HEK293 (cell line): ENCODE measurements around the gene CYP27A1.

ENCODE experiments used
- CTCF ChIA-PET: fragments of 350-600 bp; formaldehyde crosslinking; extraction: SDS; loops from one replicate; lab custom pipeline; 2021; ENCODE audit warnings: antibody characterized with exemption; lab: Yijun Ruan, JAX
- POLR2A ChIA-PET: fragments of 300-600 bp; formaldehyde crosslinking; extraction: SDS; loops from one replicate; lab custom pipeline; 2020; ENCODE audit warnings: antibody characterized with exemption, inconsistent platforms; lab: Yijun Ruan, JAX
- H3K27ac ChIP-seq: fragments of 200-500 bp; sonication (Bioruptor generic); 2 replicates; pipeline ENCODE4 v1.5.1; 2014; ENCODE audit warnings: low read depth, low read length, control low read depth, inconsistent platforms; ENCODE audit errors: extremely low read depth
- H3K36me3 ChIP-seq, 2 experiments: fragments of 200-500 bp in 1 of 2; sonication (Bioruptor generic) in 1 of 2; 1 replicate in 1 of 2; 2 replicates in 1 of 2; pipeline ENCODE4 v1.5.1; 2014 to 2017; ENCODE audit warnings: inconsistent platforms in 2 of 2, low read length in 2 of 2; ENCODE audit not compliant: control insufficient read depth in 2 of 2, insufficient read depth in 1 of 2
- H3K4me1 ChIP-seq: fragments of 200-500 bp; sonication (Bioruptor generic); 2 replicates; pipeline ENCODE4 v1.5.1; 2014; ENCODE audit warnings: mild to moderate bottlenecking, low read length, inconsistent platforms; ENCODE audit not compliant: control insufficient read depth, insufficient read depth
- H3K4me3 ChIP-seq: 2 replicates; pipeline ENCODE4 v1.5.1; 2011; ENCODE audit warnings: low read depth, mild to moderate bottlenecking, control low read depth, low read length, moderate library complexity
- H3K9me3 ChIP-seq: fragments of 200-500 bp; sonication (Bioruptor generic); 2 replicates; pipeline ENCODE4 v1.5.1; 2014; ENCODE audit warnings: low read depth, low read length, inconsistent platforms; ENCODE audit not compliant: control insufficient read depth, insufficient read depth
- GLIS1 ChIP-seq: fragments of 450-650 bp; formaldehyde crosslinking; IDR thresholded peaks from 2 replicates; pipeline ENCODE4 v1.5.1; 2016; ENCODE audit warnings: missing biosample characterization, missing genetic modification characterization
- GLIS2 ChIP-seq: fragments of 450-650 bp; formaldehyde crosslinking; IDR thresholded peaks from 2 replicates; pipeline ENCODE4 v1.5.1; 2016; ENCODE audit warnings: missing biosample characterization, missing genetic modification characterization
- INSM2 ChIP-seq: fragments of 450-650 bp; formaldehyde crosslinking; IDR thresholded peaks from 2 replicates; pipeline ENCODE4 v1.5.1; 2016; ENCODE audit warnings: missing biosample characterization, missing genetic modification characterization
- KLF1 ChIP-seq: fragments of 450-650 bp; formaldehyde crosslinking; IDR thresholded peaks from 2 replicates; pipeline ENCODE4 v1.5.1; 2016; ENCODE audit warnings: missing biosample characterization, missing genetic modification characterization
- KLF8 ChIP-seq: fragments of 450-650 bp; formaldehyde crosslinking; IDR thresholded peaks from 2 replicates; pipeline ENCODE4 v1.5.1; 2016; ENCODE audit warnings: missing biosample characterization, missing genetic modification characterization
- MYNN ChIP-seq: fragments of 450-650 bp; formaldehyde crosslinking; IDR thresholded peaks from 2 replicates; pipeline ENCODE4 v1.5.1; 2016; ENCODE audit warnings: missing biosample characterization, missing genetic modification characterization, borderline replicate concordance
- PRDM10 ChIP-seq: fragments of 450-650 bp; formaldehyde crosslinking; IDR thresholded peaks from 2 replicates; pipeline ENCODE4 v1.5.1; 2016; ENCODE audit warnings: missing biosample characterization, missing genetic modification characterization
- ZBTB20 ChIP-seq: fragments of 450-650 bp; formaldehyde crosslinking; IDR thresholded peaks from 2 replicates; pipeline ENCODE4 v1.5.1; 2016; ENCODE audit warnings: missing biosample characterization, missing genetic modification characterization
- ZBTB26 ChIP-seq: fragments of 450-650 bp; formaldehyde crosslinking; optimal IDR thresholded peaks from 2 replicates; pipeline ENCODE3; 2016; ENCODE audit warnings: missing biosample characterization, mild to moderate bottlenecking, missing genetic modification characterization
- ZBTB8A ChIP-seq: fragments of 450-650 bp; formaldehyde crosslinking; IDR thresholded peaks from 2 replicates; pipeline ENCODE4 v1.5.1; 2016; ENCODE audit warnings: missing biosample characterization, missing genetic modification characterization
- ZFP37 ChIP-seq: fragments of 450-650 bp; formaldehyde crosslinking; IDR thresholded peaks from 2 replicates; pipeline ENCODE4 v1.5.1; 2016; ENCODE audit warnings: missing biosample characterization, missing genetic modification characterization
- ZIC2 ChIP-seq: fragments of 450-650 bp; formaldehyde crosslinking; IDR thresholded peaks from 2 replicates; pipeline ENCODE4 v1.5.1; 2016; ENCODE audit warnings: missing biosample characterization, missing genetic modification characterization
- ZNF146 ChIP-seq: fragments of 450-650 bp; formaldehyde crosslinking; IDR thresholded peaks from 2 replicates; pipeline ENCODE4 v1.5.1; 2016; ENCODE audit warnings: missing biosample characterization, missing genetic modification characterization
- ZNF266 ChIP-seq: fragments of 450-650 bp; formaldehyde crosslinking; IDR thresholded peaks from 2 replicates; pipeline ENCODE4 v1.5.1; 2016; ENCODE audit warnings: missing biosample characterization, missing genetic modification characterization, low read depth
- ZNF335 ChIP-seq: fragments of 450-650 bp; formaldehyde crosslinking; conservative IDR thresholded peaks from 2 replicates; pipeline ENCODE4 v1.5.1; 2016; ENCODE audit warnings: missing biosample characterization, missing genetic modification characterization
- ZNF585B ChIP-seq: fragments of 450-650 bp; formaldehyde crosslinking; IDR thresholded peaks from 2 replicates; pipeline ENCODE4 v1.5.1; 2016; ENCODE audit warnings: missing biosample characterization, missing genetic modification characterization
- ZNF600 ChIP-seq: fragments of 450-650 bp; formaldehyde crosslinking; IDR thresholded peaks from 2 replicates; pipeline ENCODE4 v1.5.1; 2016; ENCODE audit warnings: missing biosample characterization, missing genetic modification characterization
- ZNF629 ChIP-seq: fragments of 450-650 bp; formaldehyde crosslinking; IDR thresholded peaks from 2 replicates; pipeline ENCODE4 v1.5.1; 2017; ENCODE audit warnings: missing biosample characterization, missing genetic modification characterization
- ZNF658 ChIP-seq: fragments of 450-650 bp; formaldehyde crosslinking; IDR thresholded peaks from 2 replicates; pipeline ENCODE4; 2016; ENCODE audit warnings: missing biosample characterization, missing genetic modification characterization
- ZNF768 ChIP-seq: fragments of 450-650 bp; formaldehyde crosslinking; IDR thresholded peaks from 2 replicates; pipeline ENCODE4 v1.5.1; 2018; ENCODE audit warnings: missing biosample characterization, mild to moderate bottlenecking, missing genetic modification characterization
- ZNF777 ChIP-seq: fragments of 450-650 bp; formaldehyde crosslinking; IDR thresholded peaks from 2 replicates; pipeline ENCODE4 v1.5.1; 2017; ENCODE audit warnings: missing biosample characterization, missing genetic modification characterization, borderline replicate concordance
- ZSCAN16 ChIP-seq: fragments of 450-650 bp; formaldehyde crosslinking; IDR thresholded peaks from 2 replicates; pipeline ENCODE4 v1.5.1; 2016; ENCODE audit warnings: missing biosample characterization, missing genetic modification characterization

CYP27A1 gene

DNA sequence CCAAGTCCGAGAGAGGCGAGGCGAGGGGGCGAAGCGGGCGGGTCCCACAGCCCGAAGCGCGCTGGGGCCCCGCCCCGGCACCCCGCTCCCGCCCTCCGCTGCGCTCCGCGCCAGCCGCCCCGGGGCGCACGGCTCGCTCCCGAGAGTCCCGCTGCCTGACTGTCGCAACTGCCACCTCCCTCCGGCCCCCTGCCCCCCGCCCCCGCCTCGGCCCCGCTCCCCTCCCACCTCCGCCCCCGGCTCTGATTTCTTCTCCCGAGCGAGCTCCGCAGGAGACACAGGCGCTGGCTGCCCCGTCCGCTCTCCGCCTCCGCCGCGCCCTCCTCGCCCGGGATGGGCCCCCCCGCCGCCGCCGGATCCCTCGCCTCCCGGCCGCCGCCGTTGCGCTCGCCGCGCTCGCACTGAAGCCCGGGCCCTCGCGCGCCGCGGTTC lies 77.6 kb downstream of the CYP27A1 start, which contains the start of gene WNT6:
Gene WNT6 (plus strand): TSS at position 250 of the 432 bp plus-strand sequence. CDS start 233 bp downstream, outside the sequence.
- peak within 1 kb of the TSS; percentile 47; the same call in 1 of the 2 replicates for H3K27ac ChIP-seq
- ChIA-PET CTCF (interaction anchor here (1.1 to 10.4 kb wide), 6 partner anchors 10 to 121 kb away, joined by 3 to 115 read pairs (median 10); no protein-coding TSS in a partner anchor), POLR2A (interaction anchor here (0.5 to 0.6 kb wide), 2 partner anchors 39 to 257 kb away, joined by 3 to 5 read pairs; no protein-coding TSS in a partner anchor)
- no peaks in the 10 kb centered on the region for H3K36me3 ChIP-seq
- H3K9me3 ChIP-seq: no peaks in the 10 kb centered on the region
- TF ChIP-seq ZNF777 (tag by site-specific recombination) (no peak), ZNF266 (tag by site-specific recombination) (no peak), ZSCAN16 (tag by site-specific recombination) (no peak)
- H3K4me3 ChIP-seq: peak within 1 kb of the TSS; percentile 40
- peaks cover 16% of the 10 kb centered on the region for H3K4me1 ChIP-seq

DNA sequence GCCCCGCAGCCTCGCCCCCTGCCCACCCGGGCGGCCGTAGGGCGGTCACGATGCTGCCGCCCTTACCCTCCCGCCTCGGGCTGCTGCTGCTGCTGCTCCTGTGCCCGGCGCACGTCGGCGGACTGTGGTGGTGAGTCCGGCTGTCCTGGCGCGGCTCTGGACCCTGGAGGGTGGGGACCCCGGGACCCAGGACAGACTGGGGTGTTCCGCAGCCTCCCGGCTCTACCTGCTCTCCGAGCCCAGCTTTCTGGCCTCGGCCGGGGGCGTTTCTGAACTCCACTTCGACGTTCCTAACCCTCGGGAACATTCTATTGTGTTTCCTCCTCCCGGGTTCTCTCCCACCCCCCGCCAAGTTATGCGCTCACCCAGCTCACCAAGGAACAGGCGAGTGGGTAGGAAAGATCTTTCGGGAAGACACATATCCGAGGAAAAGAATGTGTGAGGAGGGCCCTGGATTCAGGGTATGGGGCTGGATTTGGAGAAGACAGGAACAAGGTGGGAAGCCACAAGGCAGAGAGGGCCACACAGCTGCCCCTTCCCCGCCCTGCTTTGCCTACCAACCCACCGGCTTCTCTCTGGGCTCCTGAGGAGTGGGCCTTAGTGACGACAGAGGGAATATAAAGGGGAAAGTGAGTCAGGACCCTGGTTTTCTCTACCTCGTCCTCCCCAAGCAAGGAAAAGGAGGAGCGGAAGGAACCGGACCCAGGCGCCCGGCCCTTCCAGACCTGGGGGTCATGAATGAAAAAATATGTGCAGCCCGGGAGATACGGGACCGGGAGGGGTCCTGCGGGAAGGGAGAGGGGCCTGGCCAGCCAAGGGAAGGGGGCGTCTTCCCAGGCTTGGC lies 78.3 kb downstream of the CYP27A1 start:
- Histone ChIP-seq H3K4me1 (peaks cover 16% of the 10 kb centered on the region), H3K36me3 (no peaks in the 10 kb centered on the region), H3K27ac (peak overlapping the region; percentile 47; the same call in 1 of the 2 replicates), H3K9me3 (no peaks in the 10 kb centered on the region), H3K4me3 (peak overlapping the region; percentile 40)
- CTCF ChIA-PET: interaction anchor here (0.6 to 10.4 kb wide), 9 partner anchors 9 to 148 kb away, joined by 3 to 71 read pairs (median 4); no protein-coding TSS in a partner anchor
- POLR2A ChIA-PET: interaction anchor here (0.7 to 1.5 kb wide), 3 partner anchors 20 to 49 kb away, joined by 3 to 6 read pairs (median 3); partner anchors contain the start of gene WNT10A
- TF ChIP-seq ZNF585B (tag by site-specific recombination) (no peak), ZNF777 (tag by site-specific recombination) (peak; percentile 77; the same call in 1 of the 2 replicates), ZNF600 (tag by site-specific recombination) (peak; percentile 28; the same call in 1 of the 2 replicates), ZNF658 (no peak), ZBTB26 (tag by site-specific recombination) (peak; percentile 27), INSM2 (tag by site-specific recombination) (no peak), MYNN (tag by site-specific recombination) (no peak), PRDM10 (tag by site-specific recombination) (peak; percentile 75), KLF1 (tag by site-specific recombination) (0 out of 2 replicates have a peak, but pooled peaks have one; percentile 28), ZNF146 (tag by site-specific recombination) (no peak), GLIS1 (tag by site-specific recombination) (peak; percentile 79), ZNF768 (no peak), KLF8 (tag by site-specific recombination) (peak; percentile 37; the same call in 1 of the 2 replicates), ZIC2 (tag by site-specific recombination) (peak; percentile 26), ZNF629 (tag by site-specific recombination) (no peak), ZBTB8A (tag by site-specific recombination) (peak; percentile 15; the same call in 1 of the 2 replicates), GLIS2 (tag by site-specific recombination) (peak; percentile 31), ZNF335 (peak; percentile 87), ZBTB20 (tag by site-specific recombination) (peak; percentile 55; the same call in 1 of the 2 replicates), ZFP37 (tag by site-specific recombination) (no peak)
